HG03575 (cell line): ENCODE results near the gene KRR1.

Source experiments
- ATAC-seq: cut with Tn5 transposase; IDR thresholded peaks from one replicate; pipeline ENCODE4 v1.9.1; 2021; ENCODE audit not compliant: unreplicated experiment, insufficient number of reproducible peaks, low FRiP score; ENCODE audit errors: extremely low read depth

Gene KRR1

GRCh38 chr12:75511116-75512048 is at the start of gene KRR1:
TSS of gene KRR1 (minus strand) at chr12:75511609. CDS start at chr12:75511597, 12 bp downstream.
- peak; percentile 90 for ATAC-seq

GRCh38 chr12:75560167-75560566 is 48.8 kb upstream of the KRR1 start:
- no peak for ATAC-seq

DNA sequence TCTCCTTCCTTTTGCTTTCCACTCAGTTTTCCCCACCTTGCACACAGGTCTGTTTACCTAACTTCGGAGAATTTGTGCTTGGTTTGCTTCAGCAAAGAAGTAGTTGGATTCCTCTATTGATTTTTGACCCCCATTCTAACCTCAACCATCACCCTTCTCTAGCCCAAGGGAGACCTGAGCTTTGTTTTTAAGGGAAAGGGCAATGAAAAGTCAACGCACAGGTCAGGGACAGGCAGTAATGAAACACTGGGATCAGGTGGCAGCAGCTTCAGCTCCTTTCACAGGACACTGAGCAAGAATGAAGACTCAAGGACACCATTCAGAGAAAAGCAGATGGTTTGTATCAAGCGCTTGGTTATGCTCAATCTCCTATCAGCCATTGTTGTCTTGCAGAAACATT is 46.9 kb upstream of the KRR1 start:
- ATAC-seq = no peak

DNA sequence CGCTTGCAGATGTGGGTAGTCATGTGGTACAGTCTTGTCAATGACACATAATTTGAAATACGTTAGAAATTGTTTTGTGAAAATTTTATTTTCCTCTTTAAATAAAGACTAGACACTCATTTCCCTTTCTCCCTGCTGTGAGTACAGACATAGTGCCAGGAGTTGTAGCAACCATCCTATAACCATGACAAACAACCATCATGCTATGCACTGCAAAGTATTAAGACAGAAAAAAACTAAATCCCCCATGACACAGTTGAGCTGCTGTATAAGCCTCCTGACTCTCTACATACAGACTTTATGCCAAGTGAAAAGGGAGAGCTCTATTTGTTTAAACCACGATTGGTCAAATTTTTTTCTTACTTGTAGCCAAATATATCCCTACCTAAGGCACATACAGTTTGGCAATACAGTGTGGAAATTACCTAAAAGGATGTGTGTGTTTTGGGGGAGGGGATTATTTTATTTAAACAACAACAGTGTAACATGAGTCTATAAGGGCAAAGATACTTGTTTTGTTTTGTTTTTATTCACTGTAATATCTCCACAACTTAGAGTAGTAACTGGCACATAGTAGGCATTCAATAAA is 45.0 kb upstream of the KRR1 start:
- ATAC-seq = no peak

DNA sequence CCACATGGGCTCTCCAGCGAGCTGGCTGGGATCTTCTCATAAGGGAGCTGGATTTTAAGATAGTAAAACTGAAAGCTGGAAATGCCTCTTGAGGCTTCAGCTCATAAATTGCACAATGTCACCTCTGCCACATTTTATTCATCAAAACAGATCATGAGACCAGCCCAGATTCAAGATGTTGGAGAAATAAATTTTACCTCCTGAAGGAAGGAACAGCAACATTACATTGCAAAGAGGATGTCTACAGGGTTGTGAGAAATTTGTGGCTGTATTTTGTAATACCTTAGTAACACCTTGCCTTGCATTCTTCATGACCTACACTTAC is 43.1 kb upstream of the KRR1 start:
- ATAC-seq = no peak

DNA sequence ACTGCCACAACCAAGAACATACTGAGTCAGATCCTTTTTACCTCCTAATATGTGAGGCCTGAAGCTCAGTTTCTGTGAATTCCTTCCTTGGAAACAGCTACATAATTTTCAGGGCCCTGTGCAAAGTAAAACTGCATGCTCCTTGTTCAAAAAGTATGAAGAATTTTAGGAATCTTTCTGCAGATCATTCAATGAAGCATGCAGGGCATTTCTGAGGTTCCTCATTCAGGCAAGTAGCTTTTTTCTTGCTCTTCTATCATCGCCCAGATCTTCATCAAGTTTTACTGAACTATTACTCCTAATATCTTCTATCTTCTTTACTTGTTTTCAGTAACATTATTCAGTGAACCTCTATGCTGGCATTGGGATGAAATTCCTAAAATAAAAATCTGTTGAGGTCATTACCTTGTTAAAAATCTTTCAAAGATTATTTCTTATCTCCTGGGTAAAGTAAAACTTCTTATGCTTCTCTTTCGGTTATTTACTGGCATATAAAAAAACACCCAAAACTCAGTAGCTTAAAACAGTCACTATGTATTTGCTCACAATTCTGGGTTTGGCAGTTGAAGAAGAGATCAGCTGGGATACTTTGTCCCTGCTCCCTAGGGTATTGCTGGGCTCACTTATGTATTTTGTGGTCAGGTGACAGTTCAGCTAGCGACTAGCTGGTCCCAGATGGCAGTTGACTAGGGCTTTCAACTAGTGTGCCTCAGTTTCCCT is 42.6 kb upstream of the KRR1 start:
- no peak for ATAC-seq

DNA sequence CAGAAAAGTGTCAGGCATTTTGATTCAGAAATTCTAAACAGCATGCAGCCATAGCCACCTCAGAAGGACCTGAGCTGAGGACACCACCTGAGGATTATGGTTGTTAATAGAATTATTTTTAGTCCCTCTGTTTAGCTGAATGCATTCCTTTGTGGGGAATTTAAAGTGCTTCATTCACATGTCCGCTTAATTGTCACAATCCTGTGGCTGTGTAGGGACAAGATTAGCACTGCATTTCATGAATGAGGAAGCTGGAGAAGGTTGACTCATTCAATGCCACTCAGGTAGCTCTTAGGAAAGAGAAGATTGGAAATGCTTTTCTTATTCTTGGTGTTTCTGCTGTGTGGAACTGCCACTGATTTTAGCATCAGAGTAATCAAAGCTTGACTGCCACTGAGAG is 42.0 kb upstream of the KRR1 start:
- no peak for ATAC-seq

GRCh38 chr12:75551477-75551876 is 40.1 kb upstream of the KRR1 start:
- no peak for ATAC-seq

GRCh38 chr12:75550401-75551240 is 39.2 kb upstream of the KRR1 start:
- no peak for ATAC-seq

GRCh38 chr12:75549989-75550388 is 38.6 kb upstream of the KRR1 start:
- no peak for ATAC-seq

- no peak for ATAC-seq
These were observed 37.5 kb upstream of the KRR1 start for GRCh38 chr12:75548879-75549278.

GRCh38 chr12:75545636-75546035 is 34.2 kb upstream of the KRR1 start:
- ATAC-seq = no peak

- no peak for ATAC-seq
These were observed 32.1 kb upstream of the KRR1 start for GRCh38 chr12:75543529-75543928.

GRCh38 chr12:75542942-75543341 is 31.5 kb upstream of the KRR1 start:
- ATAC-seq = no peak

- ATAC-seq = no peak
These were observed 28.5 kb upstream of the KRR1 start for GRCh38 chr12:75539889-75540288.

DNA sequence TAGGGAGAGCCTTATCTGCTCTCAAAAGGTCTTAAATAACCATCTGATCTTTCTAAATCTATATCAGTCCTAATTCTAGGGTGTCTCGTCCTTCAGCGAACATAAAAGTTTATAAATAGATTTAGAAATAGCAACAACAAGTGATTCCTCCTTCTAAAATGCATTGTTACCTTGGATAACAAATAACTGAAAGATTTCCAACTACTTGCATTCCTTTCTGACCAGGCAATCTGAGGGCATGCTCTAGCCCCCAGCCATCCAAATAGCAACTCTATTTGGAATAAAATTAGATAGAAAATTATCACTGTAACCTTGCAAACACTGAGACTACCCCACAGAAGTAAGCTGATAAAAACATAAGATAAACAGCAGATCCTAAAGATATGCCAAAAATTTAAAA is 21.8 kb upstream of the KRR1 start:
- ATAC-seq = no peak

- no peak for ATAC-seq
These were observed 18.4 kb upstream of the KRR1 start for GRCh38 chr12:75529826-75530225.

- ATAC-seq = no peak
These were observed 17.9 kb upstream of the KRR1 start for GRCh38 chr12:75529316-75529715.

GRCh38 chr12:75528692-75529091 is 17.3 kb upstream of the KRR1 start:
- no peak for ATAC-seq
